Measurements from ENCODE around the gene TMEM50B. TPM values are rescaled to one million over a fixed set of nuclear protein-coding genes. Genes with fewer than 3 reads are reported as not detected.
A peak's percentile ranks its signal among the peaks of the same experiment; 100 is the strongest.
"Not testable (repeated sequence)": the region's sequence is repeated elsewhere in the genome, so short reads cannot be mapped to it uniquely, and the experiment has no call there.

Gene TMEM50B
- polyA plus RNA-seq, 4 donors: 42.1 to 68.4 (median 58.5) TPM

DNA sequence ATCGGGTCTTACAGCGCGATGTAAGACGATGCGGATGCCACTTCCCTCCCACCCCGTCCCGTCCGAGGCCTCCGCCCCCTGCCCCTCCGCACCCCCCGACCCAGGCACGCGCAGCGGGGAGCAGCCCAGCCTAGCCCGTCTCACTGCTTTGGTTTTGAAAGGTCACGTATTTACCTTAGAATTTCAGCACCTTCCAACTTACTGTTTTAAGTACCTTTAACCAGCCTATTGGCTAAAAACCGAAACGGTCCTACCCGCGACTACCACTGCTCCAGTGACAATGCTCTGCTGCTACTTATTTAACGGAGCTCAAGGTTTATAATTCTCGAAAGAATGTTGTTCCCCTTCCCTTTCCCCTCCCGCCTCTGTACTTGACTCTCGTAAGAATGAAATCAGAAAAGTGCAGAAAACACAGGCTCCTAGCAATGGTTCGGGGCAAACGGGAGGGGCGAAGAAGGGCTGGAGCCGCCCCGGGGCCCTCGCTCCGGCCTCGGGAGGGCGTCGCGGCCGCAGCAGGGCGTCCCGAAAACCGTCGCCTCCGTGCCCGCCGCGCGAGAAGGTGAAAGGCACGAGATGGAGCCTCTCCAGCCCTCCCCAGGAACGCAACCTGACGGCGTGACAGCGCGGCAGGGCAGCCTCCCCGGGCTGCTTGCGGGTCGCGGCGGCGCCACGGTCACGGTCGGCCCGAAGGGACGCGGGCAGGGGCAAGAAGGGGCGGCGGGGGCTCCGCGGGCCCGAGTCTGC lies 667 bp downstream of the TMEM50B start:
- peak in 2 of 4 donors; percentile 14 to 16 for DNase-seq (ENCODE audit: low read depth in 4 of 4, low spot score in 3 of 4)

DNA sequence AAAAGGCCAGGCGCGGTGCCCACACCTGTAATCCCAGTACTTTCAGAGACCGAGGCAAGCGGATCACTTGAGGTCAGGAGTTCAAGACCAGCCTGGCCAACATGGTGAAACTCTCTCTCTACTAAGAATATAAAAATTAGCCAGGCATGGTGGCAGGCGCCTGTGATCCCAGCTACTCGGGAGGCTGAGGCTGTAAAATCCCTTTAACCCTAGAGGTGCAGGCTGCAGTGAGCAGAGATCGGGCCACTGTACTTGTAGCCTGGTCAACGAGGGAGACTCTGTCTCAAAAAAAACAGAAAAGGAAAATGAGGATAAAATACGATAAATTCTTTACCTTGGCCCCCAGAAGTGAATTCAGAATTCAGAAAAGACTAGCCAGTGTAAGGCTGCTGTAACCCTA lies 1.6 kb downstream of the TMEM50B start:
- DNase-seq (ENCODE audit: low read depth in 4 of 4, low spot score in 3 of 4): no peak

DNA sequence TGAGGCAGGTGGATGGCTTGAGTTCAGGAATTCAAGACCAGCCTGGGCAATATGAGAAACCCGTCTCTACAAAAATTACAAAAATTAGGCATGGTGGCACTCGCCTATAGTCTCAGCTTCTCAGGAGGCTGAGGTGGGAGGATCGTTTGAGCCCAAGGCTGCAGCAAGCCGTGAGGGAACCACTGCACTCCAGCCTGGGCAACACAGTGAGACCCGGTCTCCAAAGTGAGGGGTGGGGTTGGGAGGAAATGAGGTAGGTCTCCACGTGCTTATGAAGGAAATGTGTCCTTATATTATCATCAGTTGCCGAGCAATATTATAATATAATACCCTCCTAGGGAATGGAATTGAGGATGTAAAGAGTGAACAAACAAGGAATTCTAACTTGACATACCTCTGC lies 2.7 kb downstream of the TMEM50B start:
- no peak for DNase-seq (ENCODE audit: low read depth in 4 of 4, low spot score in 3 of 4)

DNA sequence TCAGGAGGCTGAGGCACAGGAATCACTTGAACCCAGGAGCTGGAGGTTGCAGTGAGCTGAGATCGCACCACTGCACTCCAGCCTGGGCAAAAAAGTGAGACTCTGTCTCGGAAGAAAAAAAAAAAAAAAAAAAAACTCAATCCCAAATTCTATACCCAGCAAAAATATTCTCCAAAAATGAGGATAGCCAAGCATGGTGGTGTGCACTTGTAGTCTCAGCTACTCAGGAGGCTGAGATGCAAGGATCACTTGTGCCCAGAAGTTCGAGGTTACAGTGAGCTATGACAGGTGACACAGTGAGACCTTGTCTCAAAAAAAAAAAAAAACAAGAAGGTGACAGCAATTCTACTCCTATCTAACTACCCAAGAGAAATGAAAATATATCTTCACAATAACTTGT lies 6.4 kb downstream of the TMEM50B start:
- no peak for DNase-seq (ENCODE audit: low read depth in 4 of 4, low spot score in 3 of 4)

DNA sequence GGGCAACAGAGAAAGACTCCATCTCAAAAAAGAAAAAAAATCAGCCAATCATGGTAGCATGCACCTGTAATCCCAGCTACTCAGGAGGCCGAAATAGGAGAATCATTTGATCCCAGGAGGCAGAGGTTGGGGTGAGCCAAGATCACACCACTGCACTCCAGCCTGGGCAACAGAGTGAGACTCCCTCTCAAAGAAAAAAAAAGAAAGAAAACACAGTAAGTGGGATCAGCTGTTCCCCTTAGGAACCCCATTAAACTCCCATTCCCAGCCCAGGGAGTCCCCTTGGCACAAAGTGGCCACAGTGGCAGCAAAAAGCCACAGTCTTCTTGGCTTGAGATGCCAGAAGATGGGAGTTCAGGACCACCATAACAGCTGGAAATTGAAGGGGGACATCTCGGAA lies 9.1 kb downstream of the TMEM50B start:
- no peak for DNase-seq (ENCODE audit: low read depth in 4 of 4, low spot score in 3 of 4)

DNA sequence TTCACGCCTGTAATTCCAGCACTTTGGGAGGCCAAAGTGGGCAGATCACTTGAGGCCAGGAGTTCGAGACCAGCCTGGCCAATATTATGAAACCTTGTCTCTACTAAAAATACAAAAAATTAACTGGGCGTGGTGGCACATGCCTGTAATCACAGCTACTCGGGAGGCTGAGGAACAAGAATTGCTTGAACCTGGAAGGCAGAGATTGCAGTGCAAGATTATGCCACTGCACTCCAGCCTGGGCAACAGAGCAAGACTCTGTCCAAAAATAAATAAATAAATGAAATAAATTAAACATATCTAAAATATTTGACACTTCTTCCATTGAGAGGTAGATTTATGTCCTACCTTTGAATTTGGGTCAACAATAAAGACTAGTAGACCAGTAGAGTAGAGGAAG lies 10.6 kb downstream of the TMEM50B start:
- DNase-seq (ENCODE audit: low read depth in 4 of 4, low spot score in 3 of 4): not testable (repeated sequence)

DNA sequence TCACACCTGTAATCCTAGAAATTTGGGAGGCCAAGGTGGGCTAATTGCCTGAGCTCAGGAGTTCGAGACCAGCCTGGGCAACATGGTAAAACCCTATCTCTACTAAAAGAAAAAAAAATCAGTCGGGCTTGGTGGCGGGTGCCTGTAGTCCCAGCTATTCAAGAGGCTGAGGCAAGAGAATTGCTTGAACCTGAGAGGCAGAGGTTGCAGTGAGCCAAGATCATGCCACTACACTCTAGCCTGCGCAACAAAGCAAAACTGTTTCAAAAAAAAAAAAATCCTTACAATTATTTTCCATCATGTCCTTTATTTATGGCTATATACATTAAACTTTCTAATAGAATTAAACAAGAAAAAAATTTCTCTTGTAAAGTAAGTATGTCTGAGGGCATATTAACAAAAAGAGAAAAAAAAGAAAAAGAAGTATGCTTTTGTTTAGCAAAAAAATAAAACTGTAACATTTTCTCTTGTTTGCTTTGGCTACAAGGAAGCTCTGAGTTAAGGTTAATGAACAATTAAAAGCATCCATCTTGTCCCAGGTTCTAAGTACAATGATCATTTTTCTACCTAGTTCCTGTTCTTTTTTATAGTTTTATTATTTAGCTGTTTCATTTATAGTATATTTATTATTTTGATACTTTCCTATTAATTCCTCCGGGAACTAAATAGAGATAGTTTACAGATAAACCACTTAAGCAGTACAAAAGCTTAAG lies 18.1 kb downstream of the TMEM50B start:
- no peak for DNase-seq (ENCODE audit: low read depth in 4 of 4, low spot score in 3 of 4)

DNA sequence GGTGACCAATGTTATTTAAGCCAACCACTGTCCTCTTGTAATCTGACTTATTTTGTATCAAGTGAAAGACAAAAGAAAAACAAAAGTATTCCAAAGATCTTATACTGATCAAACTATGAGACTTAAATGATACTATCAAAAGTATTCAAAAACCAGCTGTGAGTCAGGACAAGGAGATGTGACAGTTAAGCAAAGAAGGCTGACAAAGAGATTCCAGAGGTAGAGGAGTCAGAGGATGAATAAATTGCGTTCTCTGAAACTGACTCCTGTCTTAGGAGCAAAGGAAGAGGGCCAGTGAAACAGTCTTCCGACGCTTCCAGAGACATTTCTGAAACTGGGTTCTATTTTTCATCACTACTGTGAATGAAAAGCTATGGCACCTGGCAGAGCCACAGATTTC lies 20.9 kb downstream of the TMEM50B start:
- no peak for DNase-seq (ENCODE audit: low read depth in 4 of 4, low spot score in 3 of 4)

DNA sequence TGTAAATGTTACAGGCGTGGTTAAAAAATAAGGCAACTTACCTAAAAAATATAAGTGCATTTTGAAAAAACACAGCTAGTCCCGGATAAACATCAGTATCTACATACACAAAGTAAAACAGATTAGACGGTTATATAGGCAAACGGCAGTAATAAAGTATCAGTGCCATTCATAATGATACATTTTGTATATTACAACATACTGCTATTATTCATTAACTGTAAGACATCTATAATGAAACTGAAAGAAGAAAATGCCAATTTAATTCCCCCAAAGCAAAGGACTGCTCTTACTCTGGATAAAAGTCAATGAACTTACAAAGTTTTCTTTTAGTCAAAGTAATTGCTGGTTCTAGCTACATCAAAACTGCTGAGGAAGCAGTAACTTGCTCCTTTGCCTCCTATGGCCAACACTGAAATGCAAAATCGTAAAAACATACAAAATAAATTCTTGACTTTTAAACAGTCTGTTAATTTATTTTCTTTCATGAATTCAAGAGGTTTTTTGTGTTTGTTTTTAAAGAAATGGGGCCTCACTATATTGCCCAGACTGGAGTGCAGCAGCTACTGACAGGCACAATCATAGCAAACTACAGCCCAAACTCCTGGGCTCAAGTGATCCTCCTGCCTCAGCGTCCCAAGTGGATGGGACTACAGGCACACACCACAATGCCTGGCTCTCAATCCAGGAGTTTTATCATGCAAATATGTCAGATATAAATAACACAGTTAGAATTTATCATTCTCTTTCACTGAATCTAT lies 23.9 kb downstream of the TMEM50B start:
- DNase-seq (ENCODE audit: low read depth in 4 of 4, low spot score in 3 of 4): no peak

DNA sequence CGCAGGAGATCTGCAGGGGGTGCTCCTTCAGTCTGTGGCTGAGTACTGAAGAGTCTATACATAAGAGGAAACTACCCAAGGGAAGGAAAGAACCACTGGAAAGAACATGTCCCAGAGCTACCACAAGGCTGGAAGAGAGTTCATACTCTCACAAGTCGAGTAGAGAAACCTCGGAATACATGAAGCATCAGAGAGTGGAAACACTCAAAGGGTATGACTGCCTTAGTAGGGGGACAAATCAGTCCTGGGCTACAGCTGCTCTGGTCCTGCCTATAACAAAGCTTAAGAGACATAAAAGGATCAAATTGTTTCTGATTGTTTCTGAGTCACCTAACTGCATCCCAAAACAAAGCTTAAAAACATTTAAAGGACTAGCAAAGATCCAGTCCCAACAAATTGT lies 27.4 kb downstream of the TMEM50B start:
- DNase-seq (ENCODE audit: low read depth in 4 of 4, low spot score in 3 of 4): no peak

DNA sequence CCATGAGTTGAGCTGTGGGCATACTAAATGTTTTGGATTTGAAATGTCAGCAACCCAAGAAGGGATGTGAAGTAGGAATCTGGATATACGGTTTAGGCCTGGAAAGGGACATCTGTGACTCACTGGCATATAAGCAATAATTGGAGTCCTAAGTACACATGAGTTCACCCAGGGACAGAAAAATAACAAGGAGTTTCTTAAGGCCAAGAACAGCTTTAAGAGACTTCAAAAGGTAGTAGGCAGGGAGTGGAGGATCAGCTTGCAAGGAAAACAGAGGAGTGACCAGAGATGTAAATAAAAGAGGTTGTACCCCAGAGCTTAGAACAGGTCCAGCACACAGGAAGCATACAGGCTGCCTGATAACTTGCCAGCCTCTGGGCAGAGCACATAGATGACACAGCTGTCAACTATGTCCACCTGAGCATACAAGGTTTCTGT lies 28.1 kb downstream of the TMEM50B start:
- peak in 1 of 4 donors; percentile 17 for DNase-seq (ENCODE audit: low read depth in 4 of 4, low spot score in 3 of 4)

DNA sequence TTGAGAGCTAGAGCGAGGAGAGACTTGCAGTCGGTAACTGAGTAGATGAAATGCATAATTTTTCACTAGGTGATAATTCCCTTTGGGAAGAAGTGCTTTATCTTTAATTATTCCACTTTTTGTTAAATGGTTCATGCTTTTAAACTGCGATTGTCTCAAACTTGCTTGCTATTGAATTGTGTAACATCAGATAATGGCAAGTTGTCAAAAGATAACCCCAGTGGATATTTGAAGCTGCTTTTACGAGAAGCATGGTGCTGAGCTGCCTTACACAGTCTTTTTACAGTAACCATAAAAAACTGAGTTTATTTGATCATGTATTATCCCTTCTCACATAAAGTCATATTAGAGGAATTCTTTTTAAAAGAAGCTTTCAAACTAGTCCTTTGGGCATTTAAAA lies 30.2 kb downstream of the TMEM50B start:
- no peak for DNase-seq (ENCODE audit: low read depth in 4 of 4, low spot score in 3 of 4)

DNA sequence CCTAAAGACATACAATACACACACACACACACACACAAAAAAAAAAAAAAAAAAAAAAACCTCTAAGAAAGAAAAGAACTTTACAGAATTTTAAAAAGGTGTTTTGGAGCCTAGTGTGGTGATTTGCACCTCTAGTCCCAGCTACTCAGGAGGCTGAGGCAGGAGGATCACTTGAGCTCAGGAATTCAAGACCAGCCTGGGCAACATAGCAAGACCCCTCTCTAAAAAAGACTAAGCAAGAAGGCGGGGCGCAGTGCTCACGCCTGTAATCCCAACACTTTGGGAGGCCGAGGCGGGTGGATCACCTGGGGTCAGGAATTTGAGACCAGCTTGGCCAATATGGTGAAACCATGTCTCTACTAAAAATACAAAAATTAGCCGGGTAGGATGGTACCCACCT lies 33.2 kb downstream of the TMEM50B start:
- not testable (repeated sequence) for DNase-seq (ENCODE audit: low read depth in 4 of 4, low spot score in 3 of 4)

DNA sequence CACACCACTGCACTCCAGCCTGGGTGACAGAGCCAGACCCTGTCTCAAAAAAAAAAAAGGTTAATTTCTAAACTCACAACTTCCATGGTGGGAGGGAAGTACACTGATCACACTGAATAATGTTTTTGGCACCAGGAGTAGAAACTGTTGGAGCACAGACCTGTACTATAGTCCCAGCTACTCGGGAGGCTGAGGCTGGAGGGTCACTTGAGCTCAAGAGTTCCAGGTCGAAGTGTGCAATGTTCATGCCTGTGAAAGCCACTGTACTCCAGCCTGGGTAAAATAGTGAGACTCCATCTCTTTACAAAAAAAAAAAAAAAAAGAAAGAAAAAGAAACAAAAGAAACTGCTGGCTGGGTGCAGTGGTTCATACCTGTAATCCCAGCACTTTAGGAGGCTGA lies 35.3 kb downstream of the TMEM50B start:
- DNase-seq (ENCODE audit: low read depth in 4 of 4, low spot score in 3 of 4): no peak

DNA sequence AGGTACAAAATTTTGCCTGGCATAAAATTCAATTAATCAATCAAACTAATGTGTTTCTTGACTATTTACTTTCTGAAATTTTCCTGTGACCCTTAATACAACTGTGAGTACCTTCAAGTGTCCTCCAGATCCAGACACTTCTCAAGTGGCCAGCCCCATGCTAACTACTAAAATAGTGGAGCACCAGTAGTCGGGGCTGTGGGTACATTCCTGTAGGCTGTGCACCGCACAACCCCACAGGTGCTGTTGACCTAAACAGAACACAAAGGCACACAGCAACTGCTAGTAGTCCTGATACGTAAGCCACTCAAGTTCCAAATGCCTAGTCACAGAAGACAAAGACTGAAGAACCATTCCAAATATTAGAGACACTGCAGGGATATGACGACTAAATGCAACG lies 36.6 kb downstream of the TMEM50B start:
- DNase-seq (ENCODE audit: low read depth in 4 of 4, low spot score in 3 of 4): no peak

DNA sequence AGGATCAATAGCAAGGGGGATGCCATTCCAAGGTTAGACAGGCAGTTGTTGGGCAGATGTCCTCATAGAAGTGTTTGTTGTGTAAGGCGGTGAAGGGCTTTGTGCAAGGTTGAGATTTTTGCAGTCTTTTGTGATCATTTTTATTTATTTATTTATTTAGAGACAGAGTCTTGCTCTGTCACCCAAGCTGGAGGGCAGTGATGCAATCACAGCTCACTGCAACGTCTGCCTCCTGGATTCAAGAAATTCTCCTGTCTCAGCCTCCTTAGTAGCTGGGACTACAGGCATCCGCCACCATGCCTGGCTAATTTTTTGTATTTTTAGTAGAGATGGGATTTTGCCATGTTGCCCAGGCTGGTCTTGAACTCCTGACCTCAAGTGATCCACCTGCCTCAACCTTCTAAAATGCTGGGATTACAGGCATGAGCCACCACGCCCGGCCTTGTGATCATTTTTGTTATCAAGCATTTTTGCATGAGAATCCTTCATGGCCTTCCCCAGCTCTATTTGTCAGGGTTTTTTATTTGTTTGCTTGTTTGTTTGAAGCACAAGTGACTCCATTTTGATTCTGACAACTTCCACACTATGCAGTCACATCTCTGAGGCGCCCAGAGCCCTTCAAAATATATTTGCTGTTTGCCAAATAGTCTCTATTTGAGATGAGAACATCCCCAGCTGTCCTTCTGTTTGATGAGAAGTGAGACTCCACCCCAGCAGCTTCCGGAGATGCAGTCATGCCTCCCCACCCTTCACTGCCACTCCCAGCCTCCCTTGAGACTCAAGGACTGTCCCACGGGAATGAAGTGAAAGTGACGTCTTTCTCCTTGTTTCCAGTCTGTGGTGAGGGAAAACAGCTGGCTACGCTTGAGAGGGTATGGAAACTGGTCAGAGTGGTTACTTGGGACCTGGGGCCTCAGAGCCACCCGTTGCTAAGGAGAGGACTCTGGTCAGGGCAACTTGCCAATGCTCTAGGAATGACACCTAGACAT lies 38.0 kb downstream of the TMEM50B start:
- peak in 2 of 4 donors; percentile 44 to 50 for DNase-seq (ENCODE audit: low read depth in 4 of 4, low spot score in 3 of 4)

DNA sequence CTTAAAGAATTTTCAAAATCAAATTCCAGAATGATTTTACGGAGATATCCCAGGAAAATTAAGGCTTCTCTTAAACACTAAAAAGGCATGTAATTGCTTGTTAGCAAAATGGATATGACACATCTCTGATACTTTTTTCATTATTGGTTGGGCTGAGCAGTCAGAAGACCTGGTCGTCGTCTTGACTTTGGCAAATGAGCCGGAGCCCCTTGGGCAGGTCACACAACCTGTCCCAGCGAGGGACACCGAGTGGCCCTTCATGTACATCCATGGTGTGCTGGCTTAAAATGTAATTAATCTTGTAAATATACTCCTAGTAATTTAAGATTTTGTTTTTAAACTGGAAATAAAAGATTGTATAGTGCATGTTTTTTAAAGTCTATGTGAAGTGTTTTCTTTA lies 42.6 kb downstream of the TMEM50B start:
- no peak for DNase-seq (ENCODE audit: low read depth in 4 of 4, low spot score in 3 of 4)

DNA sequence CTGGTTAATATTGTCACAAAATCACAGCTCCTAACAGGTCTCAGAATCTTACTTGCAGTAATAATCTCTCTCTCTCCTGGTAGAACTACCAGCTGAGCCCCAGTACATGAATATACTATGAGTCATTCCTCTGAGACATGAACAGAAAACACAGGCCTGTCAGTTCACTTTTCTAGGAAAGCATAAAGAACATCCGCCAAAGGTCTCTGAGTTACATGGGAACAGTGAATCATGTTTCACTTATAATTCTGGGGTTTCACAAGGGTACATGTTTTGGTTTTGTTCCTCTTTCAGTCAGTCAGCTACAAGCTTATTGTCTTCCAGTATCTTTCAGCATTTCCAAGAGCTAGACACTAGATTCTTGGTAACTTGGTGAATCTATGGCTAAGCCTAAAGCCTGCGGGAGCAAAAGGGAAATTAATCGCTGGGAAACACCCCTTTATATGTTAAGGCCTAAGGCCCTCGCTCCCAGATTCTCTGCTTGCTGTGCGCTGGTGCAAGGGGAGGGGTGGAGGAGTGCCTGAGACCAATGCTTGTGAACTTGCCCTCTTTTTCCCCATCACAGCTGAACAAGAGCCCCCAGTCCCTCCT lies 44.9 kb downstream of the TMEM50B start:
- no peak for DNase-seq (ENCODE audit: low read depth in 4 of 4, low spot score in 3 of 4)

DNA sequence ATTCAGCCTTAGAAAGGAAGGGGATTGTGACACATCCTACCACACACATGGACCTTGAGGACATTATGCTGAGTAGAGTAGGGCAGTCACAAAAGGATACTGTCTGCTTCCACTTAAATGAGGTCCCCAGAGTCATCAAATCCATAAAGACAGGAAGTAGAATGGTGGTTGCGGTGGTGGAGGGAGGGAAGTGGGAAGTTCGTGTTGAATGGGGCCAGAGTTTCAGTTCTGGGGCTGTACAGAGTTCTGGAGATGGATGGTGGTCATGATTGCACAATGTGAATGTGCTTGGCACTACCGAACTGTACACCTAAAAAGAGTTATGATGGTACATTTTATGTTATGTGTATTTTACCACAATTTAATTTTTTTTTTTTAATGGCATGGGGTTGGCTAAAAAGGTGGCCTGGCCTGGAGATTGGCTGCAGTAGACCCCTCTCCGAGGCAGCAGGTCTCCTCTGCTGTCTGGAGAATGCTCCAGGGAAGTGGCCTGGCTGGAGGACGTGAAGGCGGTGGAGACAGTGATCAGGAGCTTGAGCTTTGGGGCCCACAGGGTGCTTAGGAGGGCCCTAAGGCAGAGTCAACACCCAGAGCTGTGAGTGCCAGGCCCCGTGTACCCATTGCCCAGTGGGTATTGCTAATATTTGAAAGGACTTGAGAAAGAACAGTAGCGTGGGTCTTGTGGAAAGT lies 46.2 kb downstream of the TMEM50B start:
- no peak for DNase-seq (ENCODE audit: low read depth in 4 of 4, low spot score in 3 of 4)

Data from left renal pelvis (tissue), 4 donors.